Measurements from ENCODE around the gene SH3BP1. TPM values are rescaled to one million over a fixed set of nuclear protein-coding genes. Genes with fewer than 3 reads are reported as not detected.

SH3BP1 gene
- total RNA-seq, 1 experiment from 2014 or later: 39.4 TPM

GRCh38 chr22:37703906-37704305, 64.4 kb downstream of the SH3BP1 start:
- ChIA-PET POLR2A (interaction anchor here (0.7 kb wide), 2 partner anchors 569 to 614 kb away, joined by 3 read pairs; partner anchors contain the start of gene TMEM184B), CTCF (interaction anchor here (0.7 kb wide), 1 partner anchor 386 kb away, joined by 3 read pairs; no protein-coding TSS in a partner anchor)
- TF ChIP-seq PRDM15 (CRISPR knock-in tag; IDR thresholded peaks at IDR 0.05) (no peak), CREB1 (CRISPR knock-in tag; IDR thresholded peaks at IDR 0.05) (no peak), ZNF121 (CRISPR knock-in tag; IDR thresholded peaks at IDR 0.05) (no peak), ZNF232 (CRISPR knock-in tag; IDR thresholded peaks at IDR 0.05) (no peak), RELA (CRISPR knock-in tag; IDR thresholded peaks at IDR 0.05; ENCODE audit: borderline replicate concordance) (no peak), FOXJ3 (CRISPR knock-in tag; IDR thresholded peaks at IDR 0.05; ENCODE audit: borderline replicate concordance) (no peak), KAT7 (CRISPR knock-in tag; IDR thresholded peaks at IDR 0.05; ENCODE audit: borderline replicate concordance) (no peak), MYBL2 (CRISPR knock-in tag; IDR thresholded peaks at IDR 0.05) (no peak)
- TF ChIP-seq, protein P1, sequence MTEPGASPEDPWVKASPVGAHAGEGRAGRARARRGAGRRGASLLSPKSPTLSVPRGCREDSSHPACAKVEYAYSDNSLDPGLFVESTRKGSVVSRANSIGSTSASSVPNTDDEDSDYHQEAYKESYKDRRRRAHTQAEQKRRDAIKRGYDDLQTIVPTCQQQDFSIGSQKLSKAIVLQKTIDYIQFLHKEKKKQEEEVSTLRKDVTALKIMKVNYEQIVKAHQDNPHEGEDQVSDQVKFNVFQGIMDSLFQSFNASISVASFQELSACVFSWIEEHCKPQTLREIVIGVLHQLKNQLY (CRISPR knock-in tag; IDR thresholded peaks at IDR 0.05): no peak
- TF ChIP-seq, protein P2, sequence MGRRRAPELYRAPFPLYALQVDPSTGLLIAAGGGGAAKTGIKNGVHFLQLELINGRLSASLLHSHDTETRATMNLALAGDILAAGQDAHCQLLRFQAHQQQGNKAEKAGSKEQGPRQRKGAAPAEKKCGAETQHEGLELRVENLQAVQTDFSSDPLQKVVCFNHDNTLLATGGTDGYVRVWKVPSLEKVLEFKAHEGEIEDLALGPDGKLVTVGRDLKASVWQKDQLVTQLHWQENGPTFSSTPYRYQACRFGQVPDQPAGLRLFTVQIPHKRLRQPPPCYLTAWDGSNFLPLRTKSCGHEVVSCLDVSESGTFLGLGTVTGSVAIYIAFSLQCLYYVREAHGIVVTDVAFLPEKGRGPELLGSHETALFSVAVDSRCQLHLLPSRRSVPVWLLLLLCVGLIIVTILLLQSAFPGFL (CRISPR knock-in tag; IDR thresholded peaks at IDR 0.05; ENCODE audit: borderline replicate concordance): no peak

DNA sequence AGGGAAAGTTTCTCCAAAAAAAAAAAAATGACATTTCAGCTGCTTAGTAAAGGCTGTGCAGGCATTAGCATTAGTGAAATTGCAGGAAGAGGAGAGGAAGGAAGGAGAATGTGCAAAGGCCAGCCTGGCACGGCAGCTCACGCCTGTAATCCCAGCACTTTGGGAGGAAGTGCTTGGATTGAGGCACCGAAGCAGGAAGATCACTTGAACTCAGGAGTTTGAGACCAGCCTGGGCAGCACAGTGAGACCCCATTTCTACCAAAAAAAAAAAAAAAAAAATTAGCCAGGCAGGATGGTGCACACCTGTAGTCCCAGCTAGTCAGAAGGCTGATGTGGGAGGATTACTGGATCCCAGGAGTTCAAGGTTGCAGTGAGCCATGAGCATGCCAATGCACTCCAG, 65.2 kb downstream of the SH3BP1 start:
- Mint-ChIP-seq H3K36me3 (peaks cover 61% of the 10 kb centered on the region), H3K27me3 (ENCODE audit: low read depth) (no peaks in the 10 kb centered on the region), H3K4me3 (no peak overlapping the region), H3K27ac (no peak overlapping the region), H3K9me3 (no peaks in the 10 kb centered on the region), H3K4me1 (no peaks in the 10 kb centered on the region)
- ChIA-PET POLR2A (no interaction called here), CTCF (interaction anchor here (0.7 kb wide), 1 partner anchor 387 kb away, joined by 3 read pairs; no protein-coding TSS in a partner anchor)
- DNase-seq (ENCODE audit: low spot score): no peak
- TF ChIP-seq IRF1 (CRISPR knock-in tag; IDR thresholded peaks at IDR 0.05) (no peak), ZNF121 (CRISPR knock-in tag; IDR thresholded peaks at IDR 0.05) (peak; percentile 79; the same call in 1 of the 2 replicates)
- ATAC-seq: no peak

More at GRCh38 chr22:37703906-37704305, 64.4 kb downstream of the SH3BP1 start:
- no peaks in the 10 kb centered on the region for H3K27me3 Mint-ChIP-seq (ENCODE audit: low read depth)
- DNase-seq (ENCODE audit: low spot score): no peak
- H3K9me3 Mint-ChIP-seq: no peaks in the 10 kb centered on the region
- H3K27ac Mint-ChIP-seq: no peak overlapping the region
- H3K4me3 Mint-ChIP-seq: no peak overlapping the region
- H3K4me1 Mint-ChIP-seq: no peaks in the 10 kb centered on the region
- no peak for ATAC-seq
- peaks cover 64% of the 10 kb centered on the region for H3K36me3 Mint-ChIP-seq

GRCh38 chr22:37705205-37705604, 65.7 kb downstream of the SH3BP1 start:
- Mint-ChIP-seq H3K27me3 (ENCODE audit: low read depth) (no peaks in the 10 kb centered on the region), H3K4me3 (no peak overlapping the region), H3K36me3 (peaks cover 62% of the 10 kb centered on the region), H3K27ac (no peak overlapping the region), H3K9me3 (no peaks in the 10 kb centered on the region), H3K4me1 (peaks cover 3% of the 10 kb centered on the region; the same call in 1 of the 2 replicates)
- ChIA-PET CTCF (no interaction called here), POLR2A (no interaction called here)
- DNase-seq (ENCODE audit: low spot score): no peak
- ATAC-seq: no peak
- TF ChIP-seq USF1 (CRISPR knock-in tag; IDR thresholded peaks at IDR 0.05) (no peak), MXD4 (CRISPR knock-in tag; IDR thresholded peaks at IDR 0.05; ENCODE audit: borderline replicate concordance) (no peak)

Other genes starting within 250 kb of the SH3BP1 start
- gene ELFN2, start 212.2 kb upstream of the SH3BP1 start, total RNA-seq (2021): 0.87 to 1.8 TPM (median 1.5 TPM) in 3 replicates
- gene MFNG, start 153.3 kb upstream of the SH3BP1 start, total RNA-seq (2021): 3.2 to 4.8 TPM (median 3.7 TPM) in 3 replicates
- 14.6 to 17.5 TPM (median 16.0 TPM) in 3 replicates for gene CARD10, start 120.3 kb upstream of the SH3BP1 start, total RNA-seq (2021)
- gene CDC42EP1, start 79.2 kb upstream of the SH3BP1 start, total RNA-seq (2021): 9.6 to 12.7 TPM (median 10.4 TPM) in 3 replicates
- 0.33 TPM in 1 of 3 replicates, not detected in the others for gene LGALS2, start 59.6 kb upstream of the SH3BP1 start, total RNA-seq (2021)
- gene GGA1, start 30.8 kb upstream of the SH3BP1 start, total RNA-seq (2021): 59.5 to 66.3 TPM (median 61.6 TPM) in 3 replicates
- 36.1 to 42.5 TPM (median 42.3 TPM) in 3 replicates for gene PDXP, start 19.1 kb downstream of the SH3BP1 start, total RNA-seq (2021)
- gene LGALS1, start 36.0 kb downstream of the SH3BP1 start, total RNA-seq (2021): 17.3 to 23.5 TPM (median 19.2 TPM) in 3 replicates
- 20.3 to 24.9 TPM (median 22.0 TPM) in 3 replicates for gene NOL12, start 46.7 kb downstream of the SH3BP1 start, total RNA-seq (2021)
- 54.0 to 58.9 TPM (median 56.8 TPM) in 3 replicates for gene TRIOBP, start 57.4 kb downstream of the SH3BP1 start, total RNA-seq (2021)
- 33.0 to 36.4 TPM (median 36.3 TPM) in 3 replicates for gene GCAT, start 168.3 kb downstream of the SH3BP1 start, total RNA-seq (2021)
- 0.69 to 0.89 TPM (median 0.79 TPM) in 3 replicates for gene GALR3, start 183.7 kb downstream of the SH3BP1 start, total RNA-seq (2021)
- gene ANKRD54, start 204.7 kb downstream of the SH3BP1 start, total RNA-seq (2021): 17.1 to 19.1 TPM (median 17.9 TPM) in 3 replicates
- 611 to 645 TPM (median 645 TPM) in 3 replicates for gene EIF3L, start 209.8 kb downstream of the SH3BP1 start, total RNA-seq (2021)

All from WTC11 (cell line).